Tongue (tissue), 2 donors: ENCODE measurements around the gene SLC25A45. TPM values are rescaled to one million over a fixed set of nuclear protein-coding genes. Genes with fewer than 3 reads are reported as not detected.
"Not testable (repeated sequence)": the region's sequence is repeated elsewhere in the genome, so short reads cannot be mapped to it uniquely, and the experiment has no call there.

Source experiments
- DNase-seq: peaks from one replicate; pipeline ENCODE4 v3.0.0-alpha.2; 2015
- total RNA-seq: library from RNA; depleted of rRNA; stranded (reverse); fragments of >200 nt; gene quantifications from one replicate; pipeline ENCODE4 v1.2.3, GENCODE V29; 2014

SLC25A45 gene
- total RNA-seq, 1 donor from 2014 or later: 4.8 TPM

DNA sequence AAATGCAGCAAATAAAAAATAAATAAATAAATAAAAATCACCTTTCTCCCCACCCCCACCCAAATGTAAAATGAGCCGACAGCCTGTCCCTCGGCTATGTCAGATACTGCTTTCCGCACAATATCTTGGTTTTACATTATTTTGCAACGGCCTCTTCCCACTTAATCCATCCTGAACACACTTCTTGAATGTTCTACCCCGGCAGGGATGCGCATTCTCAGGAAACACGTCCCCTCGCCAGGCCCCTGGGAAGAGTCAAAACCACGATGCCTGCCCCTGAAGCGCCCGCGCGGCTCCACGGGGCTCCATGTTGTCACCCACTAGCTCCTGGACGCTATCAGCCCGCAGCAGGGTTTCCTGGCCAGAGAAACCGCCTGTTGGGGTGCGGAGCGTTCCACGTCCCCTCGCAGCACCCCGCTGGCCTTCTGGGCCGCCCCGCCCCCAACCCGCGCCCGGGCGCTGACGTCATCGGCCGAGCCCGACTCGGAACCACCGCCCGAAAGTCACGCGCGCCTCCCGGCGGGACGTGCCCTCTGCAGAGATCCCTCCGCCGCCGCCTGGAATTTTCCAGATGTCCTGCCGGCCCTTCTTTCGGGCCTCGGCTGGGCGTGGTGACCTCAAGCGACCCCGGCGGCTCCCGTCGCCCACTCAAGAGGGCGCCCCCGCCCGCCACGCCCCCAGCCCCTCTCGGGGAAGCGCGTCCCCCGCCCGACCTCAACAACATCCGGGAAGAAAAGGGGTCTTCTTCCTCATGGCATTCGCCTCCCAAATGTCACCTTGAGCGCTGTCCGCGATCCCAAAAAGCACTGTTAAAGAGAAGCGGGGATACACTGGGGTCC, 39.6 kb upstream of the SLC25A45 start:
- DNase-seq: peak; percentile 98

DNA sequence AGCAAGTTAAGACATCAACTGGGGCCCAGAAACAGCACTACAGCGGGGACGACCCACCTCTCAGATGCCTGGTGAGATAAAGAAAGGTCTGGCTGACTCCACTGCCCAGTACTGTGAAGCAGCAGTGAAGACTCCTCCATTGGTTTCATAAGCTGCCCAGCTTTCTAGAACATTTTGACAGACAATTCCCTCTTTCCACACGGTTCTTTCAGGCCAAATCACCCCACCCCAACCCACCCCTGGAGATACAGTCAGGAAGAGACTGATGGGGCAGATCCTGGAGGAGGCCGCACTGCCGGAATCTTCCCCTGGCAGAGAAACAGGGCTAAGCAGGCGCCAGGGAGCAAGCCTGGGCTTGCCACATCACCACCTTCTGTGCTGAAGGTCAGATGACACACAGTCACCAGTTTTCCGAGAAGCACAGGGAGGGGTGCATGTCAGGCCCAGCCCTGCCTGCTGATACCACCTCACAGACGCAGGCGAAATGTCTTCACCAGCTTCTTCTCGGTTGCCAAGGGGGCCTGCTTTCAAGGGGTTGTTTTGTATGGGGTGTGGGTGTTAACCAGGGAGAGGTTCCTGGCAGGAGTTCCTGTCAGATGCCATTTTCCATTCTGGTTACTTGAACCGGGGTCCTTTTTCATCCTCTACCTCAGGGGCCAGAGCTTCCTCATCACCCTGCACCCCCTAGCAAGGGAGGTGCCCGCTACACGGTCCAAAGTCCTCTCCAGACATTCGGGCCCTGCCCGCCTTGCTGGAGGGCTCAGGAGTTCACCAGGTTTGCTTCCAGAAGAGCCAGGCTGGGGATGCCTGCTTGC, 38.7 kb upstream of the SLC25A45 start:
- peak; percentile 92 for DNase-seq

DNA sequence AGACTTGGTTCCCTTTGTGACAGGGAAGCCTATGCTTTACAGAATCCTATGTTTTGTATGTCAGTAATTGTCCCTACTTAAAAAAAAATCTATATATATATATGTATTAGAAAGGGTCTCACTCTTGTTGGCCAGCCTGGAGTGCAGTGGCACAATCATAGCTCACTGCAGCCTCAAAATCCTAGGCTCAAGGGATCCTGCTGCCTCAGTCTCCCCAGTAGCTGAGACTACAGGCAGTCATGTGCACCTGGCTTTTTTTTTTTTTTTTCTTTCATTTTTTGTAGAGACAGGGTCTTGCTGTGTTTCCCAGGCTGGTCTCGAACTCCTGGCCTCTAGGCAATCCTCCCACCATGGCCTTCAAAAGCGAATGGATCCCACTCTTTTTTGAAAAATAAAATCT, 38.1 kb upstream of the SLC25A45 start:
- no peak for DNase-seq

DNA sequence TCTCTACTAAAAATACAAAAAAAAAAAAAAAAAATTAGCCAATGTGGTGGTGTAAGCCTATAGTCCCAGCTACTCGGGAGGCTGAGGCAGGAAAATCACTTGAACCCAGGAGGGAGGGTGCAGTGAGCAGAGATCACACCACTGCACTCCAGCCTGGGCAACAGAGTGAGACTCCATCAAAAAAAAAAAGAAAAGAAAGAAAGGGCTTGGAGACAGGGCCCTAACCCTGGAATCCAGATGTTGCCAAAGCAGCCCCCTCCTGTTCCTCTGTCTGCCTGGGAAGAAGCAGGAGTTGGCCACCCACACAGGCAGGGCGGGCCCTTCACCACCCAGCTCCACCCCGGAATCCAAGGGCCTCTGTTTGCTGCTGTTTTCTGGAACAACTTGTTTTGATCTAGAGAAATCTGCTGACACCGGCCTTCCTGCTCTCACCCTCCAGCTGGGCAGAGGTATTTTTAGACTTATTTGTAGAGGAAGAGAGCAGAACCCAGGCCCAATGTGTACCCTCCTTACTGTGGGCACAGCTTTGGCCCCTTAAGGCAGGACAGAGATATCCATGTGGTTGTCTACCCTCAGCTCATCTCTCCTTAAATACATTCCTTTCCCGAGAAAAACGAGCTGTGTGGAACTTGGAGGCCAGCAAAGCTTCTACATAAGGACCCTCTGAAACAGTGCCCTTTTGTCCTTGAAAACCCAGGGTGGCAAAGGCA, 37.5 kb upstream of the SLC25A45 start:
- DNase-seq: peak; percentile 94

DNA sequence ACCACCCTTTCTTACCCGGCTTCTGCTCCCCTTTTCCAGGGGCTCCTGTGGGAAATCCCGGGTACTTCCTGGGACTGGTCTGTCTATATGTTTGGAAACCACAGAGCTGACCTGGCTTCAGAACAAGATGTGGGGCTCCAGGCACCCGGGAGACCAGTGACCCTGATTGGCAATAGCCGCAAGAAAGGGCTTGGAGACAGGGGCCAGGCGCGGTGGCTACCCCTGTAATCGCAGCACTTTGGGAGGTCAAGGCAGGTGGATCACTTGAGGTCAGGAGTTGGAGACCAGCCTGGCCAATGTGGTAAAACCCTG, 37.0 kb upstream of the SLC25A45 start:
- no peak for DNase-seq

DNA sequence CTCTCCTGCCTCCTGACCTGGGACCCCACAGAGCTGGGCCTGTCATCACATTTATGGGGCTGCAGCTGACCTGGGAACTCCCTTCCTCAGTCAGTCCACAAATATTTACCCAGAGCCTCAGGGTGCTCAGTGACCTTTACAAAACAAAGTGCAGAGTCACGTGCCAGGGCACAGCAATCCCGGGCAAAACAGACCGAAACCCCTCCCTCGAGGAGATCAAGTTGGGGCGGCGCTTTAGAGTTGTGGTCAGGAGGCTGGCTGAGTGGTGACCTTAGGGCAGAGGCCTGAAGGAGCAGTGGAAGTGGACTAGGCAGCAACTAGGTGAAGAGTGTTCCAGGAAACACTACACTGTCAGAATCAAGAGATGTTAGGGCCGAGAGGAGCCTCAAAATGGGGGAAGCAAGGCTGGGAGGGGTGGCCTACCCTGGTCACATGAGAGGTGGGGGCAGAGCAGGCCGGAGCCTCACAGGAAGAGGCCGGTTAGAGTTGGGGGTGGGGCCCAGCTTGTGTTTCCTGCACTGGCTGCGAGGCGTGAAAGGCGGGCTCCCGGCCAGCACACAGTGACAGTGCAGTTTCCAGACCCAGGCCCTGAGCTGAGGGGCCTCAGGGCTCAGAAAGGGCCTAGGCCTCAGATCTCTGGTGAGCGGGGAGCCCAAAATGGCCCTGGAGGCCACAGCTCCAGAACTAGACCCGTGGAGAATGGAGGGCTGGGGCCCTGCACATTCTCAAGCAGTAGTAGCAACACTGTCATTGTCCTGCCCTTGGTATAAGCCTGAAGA, 36.4 kb upstream of the SLC25A45 start:
- peak; percentile 98 for DNase-seq

DNA sequence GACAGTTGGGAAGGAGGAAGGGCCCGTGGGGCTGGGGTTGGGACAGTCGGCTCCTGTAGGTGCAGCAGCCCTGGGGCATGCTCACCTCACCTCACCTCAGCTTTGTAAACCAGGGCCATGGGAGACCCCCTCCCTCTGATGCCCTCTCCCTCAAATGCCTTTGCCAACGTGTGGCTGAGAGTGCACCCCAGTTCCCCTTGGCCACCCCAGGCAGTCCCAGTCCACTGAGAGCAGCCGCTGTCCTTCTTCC, 35.9 kb upstream of the SLC25A45 start:
- no peak for DNase-seq

DNA sequence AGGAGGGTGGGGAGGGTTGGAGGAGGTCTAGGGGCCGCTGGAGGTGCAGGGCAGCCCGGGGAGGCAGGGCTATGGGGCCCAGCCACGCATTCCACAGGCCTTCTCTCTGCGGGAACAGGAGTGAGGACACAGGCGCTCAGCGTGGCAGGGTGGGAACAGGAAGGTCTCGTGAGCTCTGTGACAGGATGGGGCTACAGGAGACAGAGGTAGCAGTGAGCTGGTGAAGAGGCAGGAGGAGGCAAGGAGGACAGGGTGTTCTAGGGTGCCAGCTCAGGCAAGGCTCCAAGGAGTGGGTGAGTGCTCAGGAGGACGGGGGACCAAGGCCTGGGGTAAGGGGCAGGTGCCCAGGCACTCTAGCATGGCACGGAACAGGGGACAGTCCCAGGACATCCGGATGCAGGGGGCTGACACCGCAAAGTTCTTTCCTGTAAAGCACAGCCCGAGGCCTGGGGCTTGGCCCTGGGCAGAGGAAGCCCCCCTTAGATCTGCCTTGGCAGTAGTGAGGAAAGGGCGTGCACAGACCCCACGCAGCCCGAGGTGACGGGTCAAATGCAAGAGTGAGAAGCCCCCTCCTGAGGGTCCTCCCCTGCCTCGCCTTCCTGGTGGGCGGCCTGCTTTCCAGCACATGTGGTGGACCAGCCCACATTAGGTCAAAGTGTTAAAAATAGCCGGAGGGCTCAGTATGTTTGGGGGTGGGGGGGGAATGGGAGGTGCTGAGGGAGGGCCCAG, 35.4 kb upstream of the SLC25A45 start:
- DNase-seq: peak; percentile 74

DNA sequence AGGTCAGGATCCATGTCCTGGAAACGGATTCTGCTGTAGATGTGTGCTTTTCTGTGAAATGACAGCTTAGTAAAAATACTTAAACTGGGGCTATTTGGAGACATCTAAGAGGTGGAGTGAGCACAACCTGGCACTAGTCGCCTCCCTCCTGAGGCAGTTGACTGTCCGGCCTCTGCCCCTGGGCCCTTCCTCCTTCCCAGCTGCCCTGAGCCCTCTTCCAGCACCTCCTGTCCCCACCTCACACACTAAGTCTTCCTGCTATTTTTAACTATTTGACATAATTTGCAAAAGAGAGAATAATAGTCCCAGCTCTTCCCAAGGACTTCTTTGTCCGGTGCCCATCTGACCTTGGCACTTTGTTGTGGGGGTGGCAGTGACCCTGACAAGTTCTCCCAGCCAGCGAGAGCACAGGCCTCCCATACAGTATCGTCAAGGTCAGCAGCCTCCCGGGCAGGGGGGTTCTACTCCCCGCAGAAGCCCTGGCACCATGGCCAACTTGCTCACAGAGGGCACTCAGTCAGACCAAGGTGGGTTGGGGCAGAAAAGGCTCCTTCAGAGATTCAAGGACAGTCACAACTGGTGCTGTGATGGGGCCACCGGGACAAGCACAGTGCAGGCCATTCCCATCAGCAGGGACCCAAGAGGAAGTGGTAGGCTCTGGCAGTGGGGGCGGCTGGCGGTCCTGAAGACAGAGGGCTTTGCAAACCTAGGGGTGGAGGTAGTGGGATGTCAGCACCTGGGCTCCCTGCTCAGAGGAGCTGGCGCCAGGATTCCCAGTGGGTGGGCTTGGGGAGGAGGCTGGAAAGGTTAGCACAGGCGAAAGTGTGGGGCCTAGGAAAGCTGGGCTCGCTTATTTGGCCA, 34.6 kb upstream of the SLC25A45 start:
- peak; percentile 18 for DNase-seq

DNA sequence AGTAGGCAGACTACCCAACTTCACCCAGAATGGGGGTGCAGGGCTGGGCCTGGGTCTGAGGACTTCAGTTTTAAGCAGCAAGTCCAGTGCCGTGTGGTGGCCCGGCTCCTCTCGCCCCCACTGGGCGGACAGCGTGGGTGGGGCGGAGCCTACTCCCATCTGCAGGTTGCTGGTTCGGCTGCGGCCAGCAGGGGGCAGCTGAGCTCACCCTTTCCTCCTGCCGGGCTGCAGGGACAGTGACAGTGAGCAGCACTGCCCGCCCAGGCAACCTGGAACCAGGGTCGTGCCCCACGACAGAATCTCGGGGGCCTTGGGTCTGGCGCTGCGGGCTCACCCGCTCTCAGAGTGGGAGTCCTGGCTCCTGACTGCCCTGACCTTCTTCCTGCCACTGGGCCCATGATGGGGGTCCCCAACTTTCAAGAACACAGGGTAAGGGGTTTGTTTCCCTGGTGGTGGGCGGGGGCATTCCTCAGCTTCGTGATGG, 33.9 kb upstream of the SLC25A45 start:
- DNase-seq: peak; percentile 94

DNA sequence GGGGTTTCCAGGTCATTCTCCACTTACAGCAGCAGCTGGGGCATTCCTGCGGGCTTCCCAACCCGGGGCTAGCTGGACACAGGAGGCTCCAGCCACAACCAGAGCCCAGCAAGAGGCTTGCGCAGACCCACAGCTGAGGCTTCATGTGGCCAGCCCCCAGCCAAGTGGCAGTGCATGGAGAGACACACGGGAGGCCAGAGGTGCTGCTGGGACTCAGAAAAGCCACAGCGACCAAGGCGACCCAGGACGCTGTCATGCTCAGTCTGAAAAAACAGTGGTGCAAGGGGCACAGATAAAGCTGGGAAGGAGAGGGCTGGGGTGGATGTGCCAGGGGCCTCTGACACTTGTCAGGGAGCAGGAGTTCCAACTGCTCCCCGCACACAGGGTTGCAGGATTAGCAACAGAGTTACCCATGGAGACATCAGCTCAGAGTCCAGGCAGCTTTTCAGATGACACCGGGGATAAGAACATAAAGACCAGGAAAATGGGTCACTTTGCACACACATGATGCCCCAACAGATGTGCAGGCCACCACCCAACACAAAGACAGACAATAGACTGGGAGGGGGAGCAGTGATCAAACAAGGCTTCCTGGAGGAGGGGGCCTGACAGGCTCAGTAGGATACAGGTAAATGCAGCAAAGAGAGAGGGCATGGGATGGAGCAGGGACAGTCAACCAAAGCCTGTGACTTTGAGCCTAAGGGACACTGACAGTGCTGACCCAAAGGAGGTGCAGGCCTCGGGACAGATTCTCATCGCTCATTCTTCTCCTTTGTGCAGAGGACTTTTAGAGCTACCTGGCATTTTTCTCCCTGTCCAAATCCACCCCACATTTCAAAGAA, 33.3 kb upstream of the SLC25A45 start:
- no peak for DNase-seq

DNA sequence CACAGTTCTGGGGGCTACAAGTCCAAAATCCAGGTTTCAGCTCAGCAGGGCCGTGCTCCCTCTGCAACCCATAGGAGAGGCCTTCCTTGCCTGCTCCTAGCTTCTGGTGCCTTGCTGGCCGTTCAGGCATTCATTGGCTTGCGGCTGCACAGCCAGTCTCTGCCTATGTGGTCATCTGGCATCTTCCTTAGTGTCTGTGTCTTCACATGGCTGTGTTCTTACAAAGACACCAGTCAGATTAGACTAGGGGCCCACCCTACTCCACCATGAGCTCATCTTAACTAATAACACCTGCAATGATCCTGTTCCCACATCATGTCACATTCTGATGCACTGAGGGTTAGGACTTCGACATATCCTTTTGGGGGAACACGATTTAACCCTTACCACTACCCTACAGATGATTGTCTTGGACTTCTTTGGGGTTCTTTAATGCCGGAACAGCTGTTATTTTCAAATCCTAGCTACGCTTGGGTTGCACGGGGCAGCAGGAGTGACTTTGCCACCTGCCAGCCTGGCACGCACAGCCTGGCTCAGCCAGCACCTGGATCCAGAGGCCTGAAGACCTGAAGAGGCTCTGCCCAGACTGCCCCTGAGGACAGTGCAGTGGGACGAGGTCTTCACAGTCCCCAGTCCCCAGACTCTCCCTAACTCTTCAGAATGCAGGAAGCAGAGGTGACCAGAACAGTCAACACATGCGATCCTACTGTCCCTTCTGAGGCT, 32.5 kb upstream of the SLC25A45 start:
- no peak for DNase-seq

DNA sequence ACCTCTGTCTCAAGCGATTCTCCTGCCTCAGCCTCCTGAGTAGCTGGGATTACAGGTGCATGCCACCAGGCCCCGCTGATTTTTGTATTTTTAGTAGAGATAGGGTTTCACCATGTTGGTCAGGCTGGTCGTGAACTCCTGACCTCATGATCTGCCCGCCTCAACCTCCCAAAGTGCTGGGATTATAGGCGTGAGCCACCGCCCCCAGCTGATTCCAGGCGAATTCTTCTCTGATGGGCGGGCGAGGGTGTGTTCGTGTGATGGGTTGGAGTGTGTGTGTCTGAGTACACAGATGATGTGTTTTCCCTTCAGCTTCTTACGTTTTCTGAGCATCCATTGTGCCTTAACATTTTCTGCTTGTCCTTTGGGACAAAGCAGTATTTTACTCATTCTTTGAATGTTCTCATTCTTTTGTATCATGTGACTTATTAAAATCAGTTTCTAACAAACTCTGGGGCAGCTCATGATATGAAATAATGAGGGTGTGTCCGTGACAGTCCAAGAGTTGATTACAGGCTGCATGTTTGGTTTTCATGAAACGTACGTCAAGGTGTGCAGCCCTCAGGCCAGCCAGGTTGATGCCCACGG, 30.7 kb upstream of the SLC25A45 start:
- DNase-seq: not testable (repeated sequence)

DNA sequence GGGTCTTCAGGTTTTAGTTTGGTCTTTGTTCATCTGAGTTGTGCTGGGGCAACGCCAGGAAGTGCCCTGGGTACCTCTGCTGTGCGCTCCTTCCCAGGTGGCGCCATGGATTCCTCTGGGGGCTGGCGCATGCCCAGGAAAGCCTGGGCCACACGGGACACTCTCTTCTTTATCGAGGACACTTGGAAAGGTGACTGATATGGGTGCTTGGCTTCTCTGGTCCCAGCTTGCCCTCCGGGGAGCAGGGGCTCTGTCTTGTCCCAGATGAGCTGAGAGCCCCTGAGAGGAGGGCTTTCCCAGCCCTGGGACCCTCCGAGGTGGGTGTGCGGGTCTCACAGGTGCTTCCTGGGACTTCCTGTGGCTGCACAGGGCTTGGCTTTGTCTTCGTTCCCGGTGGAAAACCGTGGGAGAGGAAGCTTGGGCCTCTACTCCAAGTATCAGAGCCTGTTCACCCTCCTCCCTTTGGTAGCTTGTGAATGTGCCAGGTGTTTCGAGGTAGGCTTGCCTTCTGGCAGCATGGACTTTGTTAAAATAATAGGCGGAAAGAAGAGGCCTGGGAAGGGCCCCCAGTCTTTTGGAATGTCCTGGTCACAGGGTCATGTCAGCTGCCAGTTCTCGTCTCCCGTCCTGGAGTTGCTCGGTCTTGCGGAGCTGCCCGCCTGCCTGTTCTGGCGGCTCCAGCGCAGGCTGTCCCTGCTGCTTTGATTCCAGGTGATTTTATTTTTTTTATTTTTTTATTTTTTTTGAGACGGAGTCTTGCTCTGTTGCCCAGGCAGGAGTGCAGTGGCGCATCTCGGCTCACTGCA, 30.0 kb upstream of the SLC25A45 start:
- DNase-seq: no peak

DNA sequence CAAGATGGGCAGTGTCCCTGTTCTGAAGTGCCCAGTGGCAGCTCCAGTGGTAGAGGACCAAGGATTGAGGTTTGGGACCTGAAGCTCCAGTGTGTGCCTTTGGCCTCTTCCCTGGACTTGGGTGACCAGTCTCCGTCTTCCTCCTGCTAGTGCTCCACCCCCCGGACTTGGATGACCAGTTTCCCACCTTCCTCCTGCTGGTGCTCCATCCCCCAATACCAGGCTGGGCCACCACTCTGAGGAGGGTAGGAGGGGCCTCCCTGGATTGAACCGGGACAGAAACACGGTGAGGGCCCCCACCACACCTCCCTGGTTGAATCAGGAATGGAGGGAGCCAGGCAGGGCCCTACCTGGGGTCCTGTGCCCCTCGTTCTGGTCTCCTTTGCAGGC, 29.2 kb upstream of the SLC25A45 start:
- no peak for DNase-seq

DNA sequence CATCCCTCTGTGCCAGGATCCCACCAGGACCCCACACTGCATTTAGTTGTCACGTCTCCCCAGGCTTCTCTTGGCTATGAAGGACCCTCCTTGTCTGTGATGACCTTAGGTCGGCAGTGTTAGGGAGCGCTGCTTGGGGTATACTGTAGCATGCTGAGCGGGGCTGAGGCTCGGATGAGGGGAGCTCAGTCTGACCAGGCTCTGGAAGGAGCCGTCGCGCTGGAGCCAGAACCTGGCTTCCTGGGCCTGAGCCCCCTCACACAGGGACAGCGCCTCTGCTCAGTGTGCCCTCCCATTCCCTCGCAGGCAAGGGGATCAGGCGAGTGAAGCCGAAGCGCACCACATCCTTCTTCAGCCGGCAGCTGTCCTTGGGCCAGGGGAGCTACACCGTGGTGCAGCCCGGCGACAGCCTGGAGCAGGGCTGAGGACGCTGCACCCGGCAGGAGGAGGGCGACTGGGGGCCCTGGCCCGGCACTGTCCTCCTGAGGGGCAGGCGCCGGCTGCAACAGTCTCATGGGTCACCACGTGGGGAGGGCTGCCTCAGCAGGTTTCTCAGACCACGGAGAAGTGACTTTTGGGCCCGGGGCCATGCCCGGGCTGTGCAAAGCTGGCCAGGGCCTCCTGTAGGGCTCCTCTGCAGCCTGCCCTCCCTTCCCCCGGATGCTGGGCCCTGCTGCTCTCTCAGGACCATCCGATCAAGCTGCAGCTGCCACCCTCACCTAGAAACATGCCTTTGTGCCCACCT, 28.7 kb upstream of the SLC25A45 start:
- no peak for DNase-seq
